GM18951 (cell line): ENCODE data around the gene CCDC33.

Experiments used
- POLR2A ChIP-seq: IDR thresholded peaks from 4 replicates; pipeline ENCODE4 v1.6.1; 2011; ENCODE audit warnings: mild to moderate bottlenecking; ENCODE audit not compliant: insufficient read length, insufficient read depth; ENCODE audit errors: extremely low read depth
- in situ Hi-C: fragments of 300-500 bp; cut with MboI; formaldehyde crosslinking; loops from one replicate; pipeline ENCODE4 v1.12.0; 2022; ENCODE audit warnings: low sequenced_read_pairs, mixed read lengths, inconsistent platforms; ENCODE audit not compliant: unreplicated experiment

Gene CCDC33

GRCh38 chr15:74278207-74278606 is 42.1 kb downstream of the CCDC33 start:
- TF ChIP-seq POLR2A, result no peak
- in situ Hi-C loops, result no loop called here

- in situ Hi-C loops, result no loop called here
- no peak for TF ChIP-seq POLR2A
These were observed 45.3 kb downstream of the CCDC33 start for GRCh38 chr15:74281147-74282133.

- in situ Hi-C loops, result no loop called here
- TF ChIP-seq POLR2A, result no peak
These were observed 47.2 kb downstream of the CCDC33 start for GRCh38 chr15:74283368-74283767.

- no peak for TF ChIP-seq POLR2A
- in situ Hi-C loops, result no loop called here
These were observed 53.5 kb downstream of the CCDC33 start for GRCh38 chr15:74289671-74290070.

- in situ Hi-C loops, result no loop called here
- TF ChIP-seq POLR2A, result no peak
These were observed 54.5 kb downstream of the CCDC33 start for GRCh38 chr15:74290645-74291044.

- TF ChIP-seq POLR2A, result no peak
- in situ Hi-C loops, result no loop called here
These were observed 55.3 kb downstream of the CCDC33 start for GRCh38 chr15:74291101-74292071.

GRCh38 chr15:74293021-74293810 is 57.1 kb downstream of the CCDC33 start:
- in situ Hi-C loops, result no loop called here
- no peak for TF ChIP-seq POLR2A

GRCh38 chr15:74294010-74294409 is 57.9 kb downstream of the CCDC33 start:
- no peak for TF ChIP-seq POLR2A
- in situ Hi-C loops, result no loop called here

GRCh38 chr15:74295800-74296199 is 59.7 kb downstream of the CCDC33 start:
- in situ Hi-C loops, result loop anchor here (5.0 kb wide), 1 partner anchor 168 kb away; no protein-coding TSS in a partner anchor

GRCh38 chr15:74297887-74298286 is 61.8 kb downstream of the CCDC33 start:
- in situ Hi-C loops, result loop anchor here (5.0 kb wide), 1 partner anchor 171 kb away; no protein-coding TSS in a partner anchor
- no peak for TF ChIP-seq POLR2A

More at GRCh38 chr15:74295800-74296199, 59.7 kb downstream of the CCDC33 start:
- TF ChIP-seq POLR2A, result no peak

- in situ Hi-C loops, result loop anchor here (25.0 kb wide), 1 partner anchor 338 kb away; no protein-coding TSS in a partner anchor
- no peak for TF ChIP-seq POLR2A
These were observed 64.1 kb downstream of the CCDC33 start for GRCh38 chr15:74300057-74300795.
